ENCODE results near the gene ANAPC10.

DNA sequence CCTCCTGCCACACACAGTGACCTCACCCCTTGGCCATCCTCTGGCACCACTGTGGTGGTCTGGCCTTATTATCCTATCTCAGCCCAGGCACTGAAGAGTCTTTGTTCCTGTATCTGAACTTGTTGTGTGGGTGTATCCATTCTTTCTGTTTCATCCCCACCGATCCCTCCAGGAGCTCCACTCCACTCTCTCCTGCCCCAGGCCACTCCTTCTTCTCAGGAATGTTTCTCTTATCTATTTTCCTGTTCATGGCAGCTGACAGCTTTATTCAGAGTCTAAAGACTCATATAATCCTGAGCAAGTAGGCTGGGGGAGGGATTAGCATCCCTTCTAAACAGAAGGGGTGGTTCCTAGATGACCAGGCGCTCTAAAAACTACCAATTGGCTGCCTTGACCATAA is 150.0 kb downstream of the ANAPC10 start:
- TF ChIP-seq FOSB (CRISPR knock-in tag; IDR thresholded peaks at IDR 0.05) = no peak
- TF ChIP-seq POLR2A (IDR thresholded peaks at IDR 0.05; ENCODE audit: low read length) = no peak
